Lower lobe of right lung (tissue), 2 donors: Measurements from ENCODE around the gene ACTG1. TPM values are rescaled to one million over a fixed set of nuclear protein-coding genes. Genes with fewer than 3 reads are reported as not detected.

Experiments
- ATAC-seq, 2 donors: fragments of 200-7000 bp; cut with Tn5 transposase; one replicate each; pipeline ENCODE4 v1.9.1; 2020 to 2022; ENCODE audit warnings: mild to moderate bottlenecking in 2 of 2, moderate library complexity in 2 of 2
- DNase-seq: peaks from one replicate; pipeline ENCODE4 v3.0.0-alpha.2; 2020
- H3K27ac ChIP-seq: fragments of 200-600 bp; one replicate; pipeline ENCODE4 v1.8.0; 2022
- H3K27me3 ChIP-seq: fragments of 200-600 bp; one replicate; pipeline ENCODE4 v1.8.0; 2022; ENCODE audit warnings: low read depth
- H3K36me3 ChIP-seq: fragments of 200-600 bp; one replicate; pipeline ENCODE4 v1.8.0; 2022; ENCODE audit warnings: mild to moderate bottlenecking
- H3K4me1 ChIP-seq: fragments of 200-600 bp; one replicate; pipeline ENCODE4 v1.8.0; 2022
- H3K4me3 ChIP-seq: fragments of 200-600 bp; one replicate; pipeline ENCODE4 v1.8.0; 2022; ENCODE audit warnings: mild to moderate bottlenecking
- H3K9me3 ChIP-seq: fragments of 200-600 bp; one replicate; pipeline ENCODE4 v1.8.0; 2022
- CTCF ChIP-seq: fragments of 200-600 bp; IDR thresholded peaks from one replicate; pipeline ENCODE4 v1.8.0; 2022; ENCODE audit warnings: antibody characterized with exemption, mild to moderate bottlenecking
- intact Hi-C: fragments of 100-400 bp; cut with DNase I; formaldehyde crosslinking; loops from one replicate; pipeline ENCODE4 v1.11.0; 2022
- total RNA-seq: library from RNA; stranded (reverse); fragmentation: NEBNext Ultra II Directional; extraction: Animal tissue kit (Norgen Biotek cat#: 25700); gene quantifications from one replicate; pipeline ENCODE4 v1.2.1, GENCODE V29; 2021
- donor health status: DM: no; HTN: yes; CAD: no; lungs with severe emphysema.

The ACTG1 gene
- total RNA-seq, 1 donor from 2014 or later = 1,821 TPM

- Histone ChIP-seq H3K4me1 (peaks cover 48% of the 10 kb centered on the region), H3K4me3 (peak overlapping the region; percentile 55), H3K36me3 (no peaks in the 10 kb centered on the region), H3K27ac (peak overlapping the region; percentile 70), H3K9me3 (no peaks in the 10 kb centered on the region), H3K27me3 (peaks cover 30% of the 10 kb centered on the region)
- ATAC-seq (no peak), DNase-seq (peak; percentile 43)
- TF ChIP-seq CTCF = no peak
- intact Hi-C loops = no loop called here
These were observed 7.7 kb upstream of the ACTG1 start for GRCh38 chr17:81520021-81520901.

- Histone ChIP-seq H3K4me1 (peaks cover 50% of the 10 kb centered on the region), H3K4me3 (peak overlapping the region; percentile 55), H3K9me3 (no peaks in the 10 kb centered on the region), H3K27ac (peak overlapping the region; percentile 70), H3K36me3 (no peaks in the 10 kb centered on the region), H3K27me3 (peaks cover 28% of the 10 kb centered on the region)
- peak; percentile 78 to 79 for ATAC-seq
- intact Hi-C loops = no loop called here
- TF ChIP-seq CTCF = peak; percentile 68
- DNase-seq = peak; percentile 84
These were observed 6.9 kb upstream of the ACTG1 start for GRCh38 chr17:81519284-81520020.

- Histone ChIP-seq H3K4me1 (peaks cover 50% of the 10 kb centered on the region), H3K27me3 (peaks cover 22% of the 10 kb centered on the region), H3K36me3 (no peaks in the 10 kb centered on the region), H3K9me3 (no peaks in the 10 kb centered on the region), H3K4me3 (peak overlapping the region; percentile 55), H3K27ac (peak overlapping the region; percentile 70)
- intact Hi-C loops = no loop called here
- DNase-seq = peak; percentile 82
- TF ChIP-seq CTCF = no peak
- peak; percentile 62 to 70 for ATAC-seq
These were observed 6.2 kb upstream of the ACTG1 start for GRCh38 chr17:81518785-81519283.

- intact Hi-C loops = no loop called here
- Histone ChIP-seq H3K4me3 (peak overlapping the region; percentile 55), H3K4me1 (peaks cover 50% of the 10 kb centered on the region)
These were observed 5.7 kb upstream of the ACTG1 start for GRCh38 chr17:81518113-81518784.

More at GRCh38 chr17:81518113-81518784, 5.7 kb upstream of the ACTG1 start:
- Histone ChIP-seq H3K9me3 (no peaks in the 10 kb centered on the region), H3K27me3 (peaks cover 16% of the 10 kb centered on the region), H3K27ac (peak overlapping the region; percentile 70), H3K36me3 (no peaks in the 10 kb centered on the region)
- DNase-seq (no peak), ATAC-seq (no peak)
- no peak for TF ChIP-seq CTCF
